Pulmonary artery endothelial cell (primary cell): ENCODE data around the gene ERICH6B. TPM values are rescaled to one million over a fixed set of nuclear protein-coding genes. Genes with fewer than 3 reads are reported as not detected.

Source experiments
- DNase-seq: peaks from one replicate; pipeline ENCODE4 v3.0.0-alpha.2; 2011; ENCODE audit warnings: low read depth, low spot score
- total RNA-seq: library from RNA; depleted of rRNA; stranded (reverse); fragments of >200 nt; gene quantifications from 2 replicates; pipeline ENCODE4 v1.2.3, GENCODE V29; 2014

Gene ERICH6B
- total RNA-seq, 1 donor from 2014 or later: not detected

DNA sequence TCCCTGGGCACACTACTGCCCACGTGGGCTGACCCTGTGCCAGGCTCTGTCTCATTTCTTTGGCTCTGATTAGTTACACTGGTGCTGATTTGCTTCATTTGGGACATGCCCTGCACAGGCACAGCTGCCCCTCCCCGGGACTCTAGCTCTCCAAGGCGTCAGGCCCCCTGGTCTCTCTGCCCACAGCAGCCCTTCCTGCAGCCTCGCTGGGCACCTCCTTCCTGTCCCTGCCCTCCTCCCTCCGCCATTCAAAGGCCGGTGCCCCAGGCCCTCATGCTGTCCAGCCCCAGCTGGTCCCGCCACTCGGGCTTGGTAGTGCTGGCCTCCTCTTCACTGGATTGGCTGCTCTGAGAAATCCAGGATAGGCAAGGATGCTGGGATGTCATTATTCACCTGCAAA lies 73.1 kb downstream of the ERICH6B start:
- no peak for DNase-seq

DNA sequence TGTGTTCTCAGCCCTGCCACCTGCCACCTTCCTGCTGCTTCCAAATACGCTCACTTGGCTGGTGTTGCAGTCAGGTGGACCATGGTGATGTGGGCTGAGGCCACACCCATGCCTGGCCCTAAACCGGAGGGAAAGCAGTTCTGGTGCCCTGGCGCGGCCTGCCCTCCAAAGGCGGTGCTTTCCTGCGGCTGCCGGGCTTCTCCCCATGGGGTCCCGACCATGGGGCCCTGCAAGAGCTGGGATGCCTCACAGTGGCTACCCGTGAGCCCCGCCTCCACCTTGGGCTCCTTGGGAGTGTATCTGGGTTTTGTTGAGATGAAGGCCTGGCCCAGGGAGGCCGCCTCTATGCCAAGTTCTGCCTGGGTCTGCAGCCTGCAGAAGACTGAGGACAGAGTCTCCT lies 73.7 kb downstream of the ERICH6B start:
- no peak for DNase-seq

DNA sequence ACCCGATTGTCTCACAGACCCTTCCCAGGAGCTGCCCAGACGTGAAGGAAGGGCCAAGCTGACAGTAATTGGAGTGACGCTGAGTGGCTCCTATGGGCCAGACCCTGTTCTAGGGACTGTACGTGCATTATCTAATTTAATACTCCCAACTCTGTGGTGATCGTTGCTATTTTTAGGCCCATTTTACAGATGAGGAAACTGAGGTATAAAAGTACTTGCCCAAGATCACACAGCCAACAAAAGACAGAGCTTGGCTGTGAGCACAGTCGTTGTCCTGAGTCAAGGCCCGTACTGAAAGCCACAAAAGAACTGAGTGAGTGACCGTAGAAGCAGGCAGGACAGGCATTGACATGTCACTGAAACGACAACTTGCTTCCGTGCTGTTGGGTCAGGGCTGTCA lies 74.7 kb downstream of the ERICH6B start:
- DNase-seq: no peak

DNA sequence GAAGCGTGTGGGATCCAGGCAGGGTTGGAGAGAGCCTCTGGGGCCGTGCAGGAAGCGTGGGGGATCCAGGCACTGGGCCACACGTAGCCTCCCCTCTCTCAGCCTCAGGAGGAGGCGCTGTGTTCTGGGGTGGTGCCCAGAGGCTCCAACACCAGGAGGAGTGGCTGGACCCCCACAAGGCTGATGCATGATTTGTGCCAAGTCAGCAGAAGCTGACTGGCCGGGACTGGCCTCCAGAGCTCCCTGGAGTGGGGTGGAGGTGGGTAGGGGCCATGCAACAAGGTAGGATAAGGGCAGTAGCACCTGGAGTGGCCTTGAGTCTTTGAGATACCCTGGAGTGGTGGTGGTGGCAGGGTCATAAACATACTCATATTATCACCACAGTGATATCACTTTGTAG lies 75.3 kb downstream of the ERICH6B start:
- DNase-seq: no peak

DNA sequence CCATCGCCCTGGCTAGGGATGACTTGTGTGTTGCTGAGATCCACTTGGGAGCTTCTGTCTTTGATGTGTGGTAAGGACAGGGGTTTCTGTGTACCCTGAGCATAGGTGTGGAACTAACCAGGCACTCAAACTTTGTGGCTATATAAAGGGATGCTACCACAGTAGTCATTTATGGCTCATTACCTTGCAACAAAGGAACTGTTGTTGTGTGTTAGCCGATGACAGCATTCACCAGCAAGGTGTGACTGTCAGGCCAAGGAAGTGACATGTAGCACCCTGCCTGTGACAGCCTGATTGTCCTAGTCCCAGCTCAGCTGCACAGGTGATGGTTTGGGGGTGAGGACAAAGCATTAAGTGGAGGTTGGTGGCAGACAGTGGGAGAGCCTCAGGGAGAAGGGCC lies 77.2 kb downstream of the ERICH6B start:
- DNase-seq: no peak

GRCh38 chr13:45537516-45537915 lies 78.0 kb downstream of the ERICH6B start:
- DNase-seq: no peak

- DNase-seq: no peak
These were observed 79.3 kb downstream of the ERICH6B start for GRCh38 chr13:45536224-45536623.

DNA sequence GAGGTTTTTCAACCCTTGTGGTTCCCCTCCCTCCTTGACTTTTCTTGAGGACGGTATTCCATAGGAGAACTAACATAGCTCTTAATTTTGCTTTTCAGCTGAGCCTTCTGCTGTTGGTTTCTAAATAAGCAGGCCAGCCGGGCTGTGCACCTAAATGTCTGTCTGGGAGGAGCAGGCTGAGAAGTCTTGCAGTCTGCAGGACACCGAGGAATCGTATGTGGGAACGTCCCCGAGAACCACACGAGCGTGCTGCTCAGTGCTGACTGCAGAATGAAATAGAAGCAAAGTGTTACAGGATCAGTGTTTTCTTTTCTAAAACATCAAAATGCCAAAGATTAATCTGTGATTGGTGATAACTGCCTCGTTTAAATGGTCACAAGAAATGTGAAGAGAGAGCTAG lies 80.9 kb downstream of the ERICH6B start:
- DNase-seq: no peak

DNA sequence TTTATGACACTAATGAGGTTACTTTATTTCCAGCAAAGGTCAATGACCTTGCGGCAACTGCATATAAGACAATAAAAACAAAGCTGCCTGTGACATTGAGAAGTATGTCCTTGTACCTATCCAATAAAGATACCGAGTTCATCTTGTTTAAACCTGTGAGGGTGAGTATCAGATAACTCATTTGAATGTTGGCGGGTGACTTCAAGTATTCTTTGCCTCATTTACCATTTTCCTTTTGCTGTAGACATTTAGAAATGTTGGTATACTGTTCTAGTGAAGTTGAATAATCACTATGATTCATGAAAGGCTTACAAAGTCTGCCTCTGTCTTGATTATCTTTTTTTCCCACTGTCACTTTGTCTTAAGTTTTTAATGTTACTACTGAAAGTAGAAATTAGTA lies 85.8 kb downstream of the ERICH6B start:
- DNase-seq: no peak

- no peak for DNase-seq
These were observed 87.7 kb downstream of the ERICH6B start for GRCh38 chr13:45527699-45528462.

- DNase-seq: no peak
These were observed 93.0 kb downstream of the ERICH6B start for GRCh38 chr13:45522571-45522970.

DNA sequence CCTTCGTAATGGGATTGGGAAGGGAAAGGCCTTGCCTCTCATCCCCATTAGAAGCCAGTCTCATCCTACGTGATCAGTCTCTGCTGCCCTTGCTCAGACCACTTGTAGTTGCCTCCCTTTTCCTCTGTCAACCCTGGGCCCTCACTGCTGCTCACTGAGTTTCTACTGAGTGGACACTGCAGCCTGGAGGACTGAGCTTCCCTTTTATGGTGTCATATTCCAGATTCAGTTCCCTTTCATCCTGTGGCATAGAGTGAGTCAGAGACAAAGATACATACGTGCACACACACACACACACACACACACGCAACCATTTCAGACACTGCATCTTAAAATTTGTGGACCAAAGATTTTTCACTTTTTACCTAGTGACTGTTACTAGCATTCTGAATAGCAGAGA lies 94.2 kb downstream of the ERICH6B start:
- DNase-seq: no peak

DNA sequence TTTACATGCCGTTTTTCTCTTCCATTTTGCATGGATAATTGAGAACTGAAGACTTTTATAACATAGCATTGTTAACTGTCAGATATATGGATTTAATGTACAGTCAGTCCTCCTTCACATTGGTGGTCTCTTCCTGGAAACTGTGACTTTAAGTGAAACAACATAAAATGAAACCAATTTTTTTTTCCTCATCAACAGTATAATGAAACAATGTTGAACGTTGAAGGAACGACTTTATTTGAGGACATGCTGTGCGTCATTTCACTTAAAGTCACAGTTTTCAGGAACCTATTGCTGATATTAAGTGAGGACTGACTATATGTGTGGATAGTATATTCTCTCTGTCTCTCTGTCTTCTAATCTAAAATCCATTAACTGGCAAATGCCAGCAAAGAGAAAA lies 96.0 kb downstream of the ERICH6B start:
- DNase-seq: no peak

DNA sequence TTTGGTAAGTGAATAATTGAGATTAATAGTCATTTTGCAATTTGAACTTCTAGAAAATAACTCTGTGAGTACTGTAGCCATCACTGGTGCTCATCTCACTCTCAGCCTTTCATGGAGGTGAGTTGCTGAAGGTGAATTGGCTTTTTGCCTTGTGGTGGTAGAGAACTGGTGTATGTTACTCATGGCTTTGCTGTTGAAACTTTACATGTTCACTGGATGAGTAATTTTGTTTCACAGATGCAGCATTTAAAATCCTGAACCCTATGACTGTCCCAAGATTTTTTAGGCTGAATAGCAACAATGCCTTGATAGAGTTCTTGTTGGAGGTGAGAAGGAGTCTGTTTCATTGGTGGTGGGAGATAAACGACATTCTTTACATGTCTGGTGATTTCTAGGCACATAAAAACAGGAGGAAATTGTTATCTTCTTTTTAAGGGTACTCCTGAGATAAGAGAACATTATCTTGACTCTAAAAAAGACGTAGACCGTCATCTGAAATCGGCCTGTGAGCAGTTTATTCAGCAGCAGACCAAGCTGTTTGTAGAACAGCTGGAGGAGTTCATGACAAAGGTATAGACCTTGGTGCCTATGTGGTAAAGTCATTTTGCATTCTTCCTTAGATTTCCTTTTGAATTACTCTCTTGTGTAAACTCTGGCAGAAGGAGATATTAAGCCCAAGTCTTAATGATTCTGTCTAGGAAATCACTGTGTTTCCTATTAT lies 96.9 kb downstream of the ERICH6B start:
- DNase-seq: no peak

DNA sequence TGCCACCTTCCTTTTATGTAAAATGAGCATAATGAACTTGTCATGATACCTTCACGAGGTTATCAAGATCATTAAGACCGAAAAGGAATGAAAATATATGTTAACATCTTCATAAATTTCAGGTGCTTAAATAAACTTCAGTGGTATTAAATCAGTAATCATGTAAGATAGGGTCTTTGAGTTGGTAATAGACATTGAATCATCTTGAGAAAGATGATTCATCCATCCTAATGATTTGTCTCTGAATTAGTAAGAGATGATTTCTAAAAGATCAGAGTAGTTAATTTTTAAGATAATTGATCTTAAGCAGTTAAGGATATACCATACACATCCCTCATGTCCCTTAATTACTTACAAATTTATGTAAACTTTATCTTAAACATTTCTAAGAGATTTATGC lies 98.8 kb downstream of the ERICH6B start:
- DNase-seq: no peak

DNA sequence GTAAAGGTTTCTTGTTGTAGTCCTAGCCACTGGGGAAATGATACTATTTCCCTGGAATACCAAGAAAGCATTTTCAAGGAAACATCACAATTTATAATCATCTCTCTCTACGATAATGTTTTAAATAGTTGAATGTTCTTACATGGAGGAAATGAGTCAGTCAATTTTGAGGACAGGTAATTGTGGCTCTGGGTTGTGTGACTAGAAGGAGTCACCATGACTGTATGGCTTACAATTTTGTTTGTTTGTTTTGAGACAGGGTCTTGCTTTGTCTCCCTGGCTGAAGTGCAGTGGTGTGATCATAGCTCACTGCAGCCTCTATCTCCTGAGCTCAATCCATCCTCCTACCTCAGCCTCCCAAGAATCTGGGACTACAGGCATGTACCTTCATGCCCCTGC lies 103.4 kb downstream of the ERICH6B start:
- DNase-seq: no peak

DNA sequence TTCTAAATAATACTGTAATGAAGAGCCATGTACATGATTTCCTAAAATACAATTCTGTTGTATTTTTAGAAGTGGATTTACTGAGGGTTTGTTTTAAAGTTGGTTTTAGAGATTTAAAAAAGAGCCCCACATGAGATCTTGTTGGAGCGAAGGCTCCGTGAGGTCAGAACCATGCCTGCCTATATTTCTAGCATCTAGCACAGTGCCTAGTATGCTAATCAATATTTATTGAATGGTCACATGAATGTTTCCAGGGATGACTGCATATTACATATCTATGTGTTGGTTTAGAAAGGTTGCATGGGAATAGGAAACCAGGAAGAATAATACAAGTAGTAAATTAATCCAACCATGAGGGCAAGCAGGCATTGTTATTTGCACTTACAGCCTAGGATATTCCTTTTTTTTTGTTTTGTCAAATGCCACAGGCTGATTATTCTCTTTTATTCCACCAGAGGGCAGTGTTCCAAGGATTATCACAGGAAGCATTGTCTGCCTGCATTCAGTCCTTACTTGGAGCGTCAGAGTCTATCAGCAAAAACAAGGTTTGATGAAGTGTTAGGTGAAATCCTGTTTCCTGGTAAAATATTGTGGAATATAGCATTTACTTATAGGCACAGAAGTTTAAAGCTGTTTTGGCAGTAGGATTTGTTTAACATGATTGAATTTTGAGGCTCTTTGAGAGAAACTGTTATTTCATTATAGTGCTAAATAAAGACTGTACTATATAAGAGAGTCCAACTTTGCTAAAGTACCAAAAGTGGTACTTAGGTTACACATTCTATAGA lies 104.0 kb downstream of the ERICH6B start:
- DNase-seq: peak; percentile 52

DNA sequence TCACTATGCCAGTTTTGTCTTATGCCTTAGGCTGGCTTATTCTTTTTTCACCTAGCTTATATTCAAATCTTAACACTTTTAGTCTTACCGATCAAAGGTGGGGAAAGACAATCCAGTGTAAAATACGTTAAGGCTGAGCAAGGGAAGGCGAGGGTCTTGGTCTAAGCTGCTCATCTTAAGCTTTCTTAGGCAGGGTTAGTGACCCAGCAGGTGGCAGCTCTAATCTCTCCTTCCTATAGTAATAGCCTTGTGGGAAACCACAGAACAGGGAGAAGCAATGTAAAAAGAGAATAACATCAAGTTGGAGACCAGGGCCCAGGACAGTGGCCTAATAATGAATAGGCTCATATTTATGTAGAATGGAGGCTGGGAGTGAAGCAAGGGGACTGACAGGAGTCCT lies 104.9 kb downstream of the ERICH6B start:
- DNase-seq: no peak

DNA sequence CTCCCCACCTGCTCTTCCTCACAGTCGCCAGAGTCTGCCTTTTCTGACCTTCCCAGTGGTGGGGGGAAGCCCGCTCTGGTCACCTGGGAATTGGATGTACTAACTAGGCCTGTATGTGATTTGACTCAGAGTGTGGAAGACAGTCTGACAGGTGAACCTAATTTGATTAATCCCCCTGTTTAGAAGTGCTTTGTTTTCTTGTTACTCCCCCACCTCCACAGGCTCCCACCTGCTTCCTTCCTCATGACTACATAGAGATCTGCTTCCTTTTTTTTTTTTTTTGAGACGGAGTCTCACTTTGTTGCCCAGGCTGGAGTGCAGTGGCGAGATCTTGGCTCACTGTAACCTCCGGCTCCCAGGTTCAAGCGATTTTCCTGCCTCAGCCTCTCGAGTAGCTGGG lies 106.8 kb downstream of the ERICH6B start:
- no peak for DNase-seq

DNA sequence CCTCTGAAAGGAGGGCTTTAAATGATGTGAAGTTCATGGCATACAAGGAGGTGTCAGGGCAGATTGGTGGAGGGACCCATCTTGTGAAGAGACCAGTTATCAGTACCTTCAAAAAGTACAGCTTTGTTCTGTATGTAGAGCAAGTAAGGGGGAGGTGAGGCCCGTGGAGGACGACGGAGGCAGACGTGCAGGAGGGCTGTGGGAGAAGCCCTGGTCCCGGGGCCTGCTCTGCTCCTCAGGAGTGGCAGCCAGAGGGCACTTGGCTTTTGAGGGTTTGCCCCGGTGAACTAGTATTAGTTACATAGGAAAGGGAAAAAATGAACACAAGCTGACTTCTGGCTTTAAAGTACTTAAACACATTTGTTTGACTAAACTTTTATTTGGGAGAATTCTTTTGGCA lies 108.7 kb downstream of the ERICH6B start:
- no peak for DNase-seq

GRCh38 chr13:45503658-45504057 lies 111.9 kb downstream of the ERICH6B start:
- no peak for DNase-seq

DNA sequence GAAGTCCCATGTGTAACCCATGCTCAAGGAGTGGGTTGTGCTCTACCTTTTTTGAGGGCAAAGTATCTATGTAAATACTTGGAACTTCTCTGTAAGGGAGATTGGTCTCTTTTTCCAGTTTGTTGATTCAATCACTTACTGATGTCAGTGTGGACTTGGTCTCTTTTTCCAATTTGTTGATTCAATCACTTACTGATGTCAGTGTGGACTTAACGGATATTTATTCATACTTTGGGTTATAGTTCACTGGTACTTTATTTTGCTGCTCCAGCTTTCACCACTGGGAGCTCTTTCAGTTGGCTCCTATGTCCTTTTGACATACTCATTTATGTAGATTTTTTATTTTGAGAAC lies 114.4 kb downstream of the ERICH6B start:
- no peak for DNase-seq
